Embryonic facial prominence (tissue), 1 donor: ENCODE results near the gene DGKG.

ENCODE experiments used
- DNase-seq: peaks from one replicate; pipeline ENCODE4 v3.0.0-alpha.2; 2016; ENCODE audit errors: extremely low spot score

Gene DGKG

GRCh38 chr3:186173224-186173815, 188.7 kb downstream of the DGKG start:
- DNase-seq: no peak

GRCh38 chr3:186172353-186172752, 189.7 kb downstream of the DGKG start:
- no peak for DNase-seq

GRCh38 chr3:186171521-186171920, 190.5 kb downstream of the DGKG start:
- DNase-seq: no peak

GRCh38 chr3:186170516-186170915, 191.5 kb downstream of the DGKG start:
- DNase-seq: no peak

- DNase-seq: no peak
Observed at GRCh38 chr3:186169379-186169778, 192.7 kb downstream of the DGKG start.

- DNase-seq: no peak
Observed at GRCh38 chr3:186168976-186169375, 193.1 kb downstream of the DGKG start.

GRCh38 chr3:186167646-186168395, 194.2 kb downstream of the DGKG start:
- no peak for DNase-seq

- DNase-seq: no peak
Observed at GRCh38 chr3:186166491-186167288, 195.3 kb downstream of the DGKG start.

GRCh38 chr3:186166036-186166435, 196.0 kb downstream of the DGKG start:
- DNase-seq: no peak

GRCh38 chr3:186165331-186165730, 196.7 kb downstream of the DGKG start:
- no peak for DNase-seq

- no peak for DNase-seq
Observed at GRCh38 chr3:186164696-186165095, 197.3 kb downstream of the DGKG start.

- no peak for DNase-seq
Observed at GRCh38 chr3:186162221-186162620, 199.8 kb downstream of the DGKG start.

GRCh38 chr3:186160691-186161243, 201.3 kb downstream of the DGKG start:
- no peak for DNase-seq

- no peak for DNase-seq
Observed at GRCh38 chr3:186154641-186155040, 207.4 kb downstream of the DGKG start.

- DNase-seq: no peak
Observed at GRCh38 chr3:186152889-186153292, 209.1 kb downstream of the DGKG start.

GRCh38 chr3:186152361-186152798, 209.7 kb downstream of the DGKG start:
- no peak for DNase-seq

GRCh38 chr3:186151077-186151971, 210.7 kb downstream of the DGKG start:
- no peak for DNase-seq

GRCh38 chr3:186150041-186150830, 211.8 kb downstream of the DGKG start:
- no peak for DNase-seq

GRCh38 chr3:186149319-186149960, 212.6 kb downstream of the DGKG start:
- DNase-seq: no peak

- no peak for DNase-seq
Observed at GRCh38 chr3:186144257-186144656, 217.8 kb downstream of the DGKG start.
